Measurements from ENCODE around the gene CAPN15.

- TF ChIP-seq, protein P1, sequence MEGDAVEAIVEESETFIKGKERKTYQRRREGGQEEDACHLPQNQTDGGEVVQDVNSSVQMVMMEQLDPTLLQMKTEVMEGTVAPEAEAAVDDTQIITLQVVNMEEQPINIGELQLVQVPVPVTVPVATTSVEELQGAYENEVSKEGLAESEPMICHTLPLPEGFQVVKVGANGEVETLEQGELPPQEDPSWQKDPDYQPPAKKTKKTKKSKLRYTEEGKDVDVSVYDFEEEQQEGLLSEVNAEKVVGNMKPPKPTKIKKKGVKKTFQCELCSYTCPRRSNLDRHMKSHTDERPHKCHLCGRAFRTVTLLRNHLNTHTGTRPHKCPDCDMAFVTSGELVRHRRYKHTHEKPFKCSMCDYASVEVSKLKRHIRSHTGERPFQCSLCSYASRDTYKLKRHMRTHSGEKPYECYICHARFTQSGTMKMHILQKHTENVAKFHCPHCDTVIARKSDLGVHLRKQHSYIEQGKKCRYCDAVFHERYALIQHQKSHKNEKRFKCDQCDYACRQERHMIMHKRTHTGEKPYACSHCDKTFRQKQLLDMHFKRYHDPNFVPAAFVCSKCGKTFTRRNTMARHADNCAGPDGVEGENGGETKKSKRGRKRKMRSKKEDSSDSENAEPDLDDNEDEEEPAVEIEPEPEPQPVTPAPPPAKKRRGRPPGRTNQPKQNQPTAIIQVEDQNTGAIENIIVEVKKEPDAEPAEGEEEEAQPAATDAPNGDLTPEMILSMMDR (IDR thresholded peaks at IDR 0.05; ENCODE audit: insufficient read depth, low read length), result no peak
- no peak for TF ChIP-seq GABPA (IDR thresholded peaks at IDR 0.05; ENCODE audit: low read depth)
- TF ChIP-seq POLR2AphosphoS5 (IDR thresholded peaks at IDR 0.05; ENCODE audit: low read depth), result no peak
- no peak for TF ChIP-seq SPI1 (IDR thresholded peaks at IDR 0.05; ENCODE audit: borderline replicate concordance, low read depth)
- TF ChIP-seq, protein P2, sequence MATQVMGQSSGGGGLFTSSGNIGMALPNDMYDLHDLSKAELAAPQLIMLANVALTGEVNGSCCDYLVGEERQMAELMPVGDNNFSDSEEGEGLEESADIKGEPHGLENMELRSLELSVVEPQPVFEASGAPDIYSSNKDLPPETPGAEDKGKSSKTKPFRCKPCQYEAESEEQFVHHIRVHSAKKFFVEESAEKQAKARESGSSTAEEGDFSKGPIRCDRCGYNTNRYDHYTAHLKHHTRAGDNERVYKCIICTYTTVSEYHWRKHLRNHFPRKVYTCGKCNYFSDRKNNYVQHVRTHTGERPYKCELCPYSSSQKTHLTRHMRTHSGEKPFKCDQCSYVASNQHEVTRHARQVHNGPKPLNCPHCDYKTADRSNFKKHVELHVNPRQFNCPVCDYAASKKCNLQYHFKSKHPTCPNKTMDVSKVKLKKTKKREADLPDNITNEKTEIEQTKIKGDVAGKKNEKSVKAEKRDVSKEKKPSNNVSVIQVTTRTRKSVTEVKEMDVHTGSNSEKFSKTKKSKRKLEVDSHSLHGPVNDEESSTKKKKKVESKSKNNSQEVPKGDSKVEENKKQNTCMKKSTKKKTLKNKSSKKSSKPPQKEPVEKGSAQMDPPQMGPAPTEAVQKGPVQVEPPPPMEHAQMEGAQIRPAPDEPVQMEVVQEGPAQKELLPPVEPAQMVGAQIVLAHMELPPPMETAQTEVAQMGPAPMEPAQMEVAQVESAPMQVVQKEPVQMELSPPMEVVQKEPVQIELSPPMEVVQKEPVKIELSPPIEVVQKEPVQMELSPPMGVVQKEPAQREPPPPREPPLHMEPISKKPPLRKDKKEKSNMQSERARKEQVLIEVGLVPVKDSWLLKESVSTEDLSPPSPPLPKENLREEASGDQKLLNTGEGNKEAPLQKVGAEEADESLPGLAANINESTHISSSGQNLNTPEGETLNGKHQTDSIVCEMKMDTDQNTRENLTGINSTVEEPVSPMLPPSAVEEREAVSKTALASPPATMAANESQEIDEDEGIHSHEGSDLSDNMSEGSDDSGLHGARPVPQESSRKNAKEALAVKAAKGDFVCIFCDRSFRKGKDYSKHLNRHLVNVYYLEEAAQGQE (IDR thresholded peaks at IDR 0.05; ENCODE audit: insufficient replicate concordance, low read depth), result no peak
These were observed 45.5 kb downstream of the CAPN15 start for GRCh38 chr16:572865-573650.

Measured in HL-60 (cell line).